ENCODE results near the gene AFAP1.

DNA sequence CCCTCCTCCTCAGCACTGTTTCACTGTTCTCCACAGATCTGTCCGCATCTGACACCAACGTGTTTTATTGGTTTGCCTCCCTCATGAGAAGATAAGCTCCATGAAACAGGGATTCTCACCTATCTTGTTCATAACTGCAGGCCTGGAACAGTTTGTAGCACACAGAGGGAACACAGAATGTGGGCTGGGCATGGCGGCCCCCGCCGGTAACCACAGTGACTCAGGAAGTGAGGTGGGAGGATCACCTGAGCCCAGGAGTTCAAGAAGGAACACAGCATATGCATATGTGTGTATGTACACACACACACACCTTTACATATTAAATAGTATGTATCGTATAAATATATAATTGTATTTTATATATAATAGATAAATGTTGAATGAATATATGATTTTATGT lies 168.6 kb downstream of the AFAP1 start:
- TF ChIP-seq POLR2AphosphoS5 (IDR thresholded peaks at IDR 0.05; ENCODE audit: low read depth, low read length): no peak
- no peak for TF ChIP-seq POLR2A (IDR thresholded peaks at IDR 0.05; ENCODE audit: low read depth, low read length)
